Fibroblast of mammary gland (primary cell): ENCODE measurements around the gene METTL25.

Experiments used
- DNase-seq: peaks from one replicate; pipeline ENCODE4 v3.0.0-alpha.2; 2010; ENCODE audit warnings: low read depth
- H3K4me3 ChIP-seq: 2 replicates; pipeline ENCODE4 v1.5.1; 2011; ENCODE audit warnings: low read depth, mild to moderate bottlenecking, low read length, moderate library complexity; ENCODE audit not compliant: control insufficient read depth
- TF ChIP-seq, protein P1 (sequence below): conservative IDR thresholded peaks from 2 replicates; pipeline ENCODE4 v1.5.1; 2011; ENCODE audit warnings: low read depth, low read length, inconsistent platforms; ENCODE audit not compliant: control insufficient read depth, insufficient read depth

The METTL25 gene

DNA sequence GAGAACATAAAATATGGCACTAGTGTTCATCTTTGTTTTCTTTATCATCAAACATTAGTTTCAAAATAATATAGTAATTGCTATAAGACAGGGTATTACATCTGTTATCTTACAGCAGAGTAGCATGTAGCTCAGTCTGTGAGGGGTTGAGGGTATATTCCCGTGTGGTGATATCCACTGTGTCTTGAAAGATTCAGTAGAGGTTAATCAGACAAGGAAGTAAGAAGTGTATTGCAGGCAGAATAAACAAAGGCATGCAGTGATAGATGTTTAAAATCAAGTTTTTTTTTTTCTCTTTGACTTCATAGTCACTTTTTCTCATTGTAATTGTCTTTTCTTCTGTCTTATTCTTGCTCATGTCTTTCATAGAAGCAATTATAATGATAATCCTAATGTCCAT is 48.3 kb downstream of the METTL25 start:
- DNase-seq = no peak
- TF ChIP-seq, protein P1, sequence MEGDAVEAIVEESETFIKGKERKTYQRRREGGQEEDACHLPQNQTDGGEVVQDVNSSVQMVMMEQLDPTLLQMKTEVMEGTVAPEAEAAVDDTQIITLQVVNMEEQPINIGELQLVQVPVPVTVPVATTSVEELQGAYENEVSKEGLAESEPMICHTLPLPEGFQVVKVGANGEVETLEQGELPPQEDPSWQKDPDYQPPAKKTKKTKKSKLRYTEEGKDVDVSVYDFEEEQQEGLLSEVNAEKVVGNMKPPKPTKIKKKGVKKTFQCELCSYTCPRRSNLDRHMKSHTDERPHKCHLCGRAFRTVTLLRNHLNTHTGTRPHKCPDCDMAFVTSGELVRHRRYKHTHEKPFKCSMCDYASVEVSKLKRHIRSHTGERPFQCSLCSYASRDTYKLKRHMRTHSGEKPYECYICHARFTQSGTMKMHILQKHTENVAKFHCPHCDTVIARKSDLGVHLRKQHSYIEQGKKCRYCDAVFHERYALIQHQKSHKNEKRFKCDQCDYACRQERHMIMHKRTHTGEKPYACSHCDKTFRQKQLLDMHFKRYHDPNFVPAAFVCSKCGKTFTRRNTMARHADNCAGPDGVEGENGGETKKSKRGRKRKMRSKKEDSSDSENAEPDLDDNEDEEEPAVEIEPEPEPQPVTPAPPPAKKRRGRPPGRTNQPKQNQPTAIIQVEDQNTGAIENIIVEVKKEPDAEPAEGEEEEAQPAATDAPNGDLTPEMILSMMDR = no peak
- no peak overlapping the region for H3K4me3 ChIP-seq

DNA sequence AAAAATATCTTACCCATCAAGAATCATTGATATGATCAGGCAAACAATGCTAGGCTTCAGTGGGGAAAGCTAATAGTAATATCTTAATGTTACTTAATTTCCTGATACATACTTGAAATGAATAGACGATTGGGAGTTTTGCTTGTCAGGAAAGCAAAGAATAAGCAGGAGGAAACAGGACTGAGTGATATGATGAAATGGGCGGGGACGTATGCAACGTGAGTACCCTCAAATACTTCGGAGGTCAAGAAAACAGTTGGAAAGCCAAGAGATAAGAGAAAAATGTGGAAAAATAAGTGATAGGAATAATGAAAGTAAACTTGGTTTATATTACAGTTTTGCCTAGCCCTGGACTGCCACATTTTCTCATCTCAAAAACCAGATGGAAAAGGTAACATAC is 49.2 kb downstream of the METTL25 start:
- no peak overlapping the region for H3K4me3 ChIP-seq
- TF ChIP-seq, protein P1 = no peak
- no peak for DNase-seq

DNA sequence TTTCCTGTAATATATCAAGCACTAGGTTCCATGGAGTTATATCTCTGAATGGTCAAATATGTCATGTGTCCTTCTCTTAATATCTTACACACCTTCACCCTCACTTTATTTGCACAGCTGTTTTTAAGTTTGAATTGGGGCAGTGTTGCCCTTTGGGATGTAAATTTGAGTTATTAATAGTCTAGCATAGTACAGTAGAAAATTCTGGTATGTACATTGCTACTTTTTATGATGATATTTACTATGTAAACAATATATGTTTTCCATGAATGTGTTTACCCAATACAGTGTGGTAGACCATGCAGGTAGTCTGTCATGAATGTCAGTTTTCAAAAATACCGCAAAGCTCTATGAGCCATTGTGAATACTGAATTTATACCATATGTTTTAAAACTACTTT is 50.5 kb downstream of the METTL25 start:
- TF ChIP-seq, protein P1 = no peak
- H3K4me3 ChIP-seq = no peak overlapping the region
- no peak for DNase-seq

DNA sequence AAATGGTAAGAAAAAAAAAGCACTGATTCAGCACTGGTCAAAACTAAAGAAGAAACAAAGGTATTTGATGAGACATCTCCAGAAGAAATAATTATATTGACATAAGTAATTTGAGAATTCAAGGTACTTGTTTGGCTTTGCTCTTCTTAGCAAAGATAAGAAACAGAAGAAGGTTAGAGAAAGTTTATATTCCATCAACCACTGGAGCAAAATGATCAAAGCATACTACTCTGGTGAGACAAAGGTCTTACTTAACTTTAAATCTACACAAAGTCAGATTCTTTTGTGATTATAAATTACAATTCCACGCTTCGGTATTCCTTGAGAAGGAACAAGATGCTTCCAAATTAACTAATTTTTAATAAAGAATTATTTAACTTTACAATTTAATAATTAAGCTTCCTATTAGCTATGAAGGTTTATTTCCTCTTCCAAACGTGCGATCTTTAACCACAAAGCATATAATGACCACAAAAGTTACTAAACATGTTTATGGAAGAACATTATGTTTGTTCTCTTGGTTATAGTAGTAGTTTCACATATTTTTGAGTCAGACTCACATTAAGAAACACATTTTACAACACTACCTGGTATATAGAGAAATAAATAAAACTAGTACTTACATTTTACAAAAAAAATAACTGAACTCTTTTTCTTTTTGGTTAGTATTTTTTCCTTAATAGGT is 53.4 kb downstream of the METTL25 start:
- no peak for DNase-seq
- no peak overlapping the region for H3K4me3 ChIP-seq
- TF ChIP-seq, protein P1 = no peak

DNA sequence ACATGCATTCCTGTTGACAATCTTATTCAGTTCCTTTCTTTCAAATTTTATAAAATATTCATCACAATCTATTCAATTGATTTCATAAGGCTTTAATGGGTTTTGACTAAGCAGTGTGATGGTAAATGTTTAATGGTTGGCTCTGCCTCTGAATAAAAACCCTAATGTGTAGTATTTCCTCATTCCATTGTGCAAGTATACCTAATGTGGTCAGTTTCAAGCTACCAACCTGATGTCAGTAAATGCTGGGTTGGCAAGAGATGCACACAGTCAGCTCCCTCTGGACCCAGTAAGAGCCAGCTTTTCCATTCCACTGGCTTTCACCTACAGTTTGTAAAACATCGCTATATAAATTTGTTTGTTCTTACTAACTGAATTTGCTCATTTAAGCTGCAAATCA is 53.9 kb downstream of the METTL25 start:
- TF ChIP-seq, protein P1 = no peak
- no peak for DNase-seq
- no peak overlapping the region for H3K4me3 ChIP-seq

DNA sequence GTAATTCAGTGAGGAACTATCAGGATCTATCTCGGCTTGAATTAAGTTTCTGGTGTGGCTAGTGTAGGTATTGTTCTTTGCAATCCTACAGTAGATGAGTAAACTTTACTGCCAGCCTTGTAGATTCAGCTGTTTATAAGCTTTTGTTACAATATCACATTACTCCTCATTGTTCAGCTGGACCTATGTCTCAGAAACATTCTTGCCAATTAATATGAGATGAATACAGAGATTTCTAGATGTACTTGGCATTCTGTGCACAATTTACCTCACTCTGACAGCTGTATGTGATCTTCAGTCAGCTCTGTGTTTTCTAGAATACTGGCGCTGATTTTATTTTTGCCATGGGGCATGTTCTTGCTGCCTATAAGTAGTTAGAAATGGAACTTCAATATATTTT is 55.7 kb downstream of the METTL25 start:
- TF ChIP-seq, protein P1 = no peak
- DNase-seq = no peak

DNA sequence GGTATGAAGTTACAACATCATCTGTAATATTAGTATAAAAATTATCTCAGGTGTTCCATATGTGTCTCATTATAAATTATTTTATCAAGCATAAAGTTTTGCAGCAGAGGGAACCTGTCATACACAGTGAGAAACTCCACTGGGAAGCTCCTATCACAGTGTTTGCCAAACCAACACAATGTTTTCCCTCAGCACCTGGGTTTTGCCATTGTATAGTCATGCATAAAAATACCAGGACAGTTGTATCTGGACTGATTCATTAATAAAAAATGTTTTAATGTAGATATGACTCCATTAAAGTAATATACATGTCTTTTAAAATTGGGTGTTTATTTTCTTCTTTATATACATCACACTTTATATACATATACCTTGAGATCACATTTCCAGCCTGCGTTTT is 56.6 kb downstream of the METTL25 start:
- H3K4me3 ChIP-seq = no peak overlapping the region
- DNase-seq = no peak
- TF ChIP-seq, protein P1 = no peak

More for the DNA sequence above, 55.7 kb downstream of the METTL25 start:
- no peak overlapping the region for H3K4me3 ChIP-seq
